ENCODE measurements around the gene ZNF208.
"Not testable (repeated sequence)": the region's sequence is repeated elsewhere in the genome, so short reads cannot be mapped to it uniquely, and the experiment has no call there.

ZNF208 gene

DNA sequence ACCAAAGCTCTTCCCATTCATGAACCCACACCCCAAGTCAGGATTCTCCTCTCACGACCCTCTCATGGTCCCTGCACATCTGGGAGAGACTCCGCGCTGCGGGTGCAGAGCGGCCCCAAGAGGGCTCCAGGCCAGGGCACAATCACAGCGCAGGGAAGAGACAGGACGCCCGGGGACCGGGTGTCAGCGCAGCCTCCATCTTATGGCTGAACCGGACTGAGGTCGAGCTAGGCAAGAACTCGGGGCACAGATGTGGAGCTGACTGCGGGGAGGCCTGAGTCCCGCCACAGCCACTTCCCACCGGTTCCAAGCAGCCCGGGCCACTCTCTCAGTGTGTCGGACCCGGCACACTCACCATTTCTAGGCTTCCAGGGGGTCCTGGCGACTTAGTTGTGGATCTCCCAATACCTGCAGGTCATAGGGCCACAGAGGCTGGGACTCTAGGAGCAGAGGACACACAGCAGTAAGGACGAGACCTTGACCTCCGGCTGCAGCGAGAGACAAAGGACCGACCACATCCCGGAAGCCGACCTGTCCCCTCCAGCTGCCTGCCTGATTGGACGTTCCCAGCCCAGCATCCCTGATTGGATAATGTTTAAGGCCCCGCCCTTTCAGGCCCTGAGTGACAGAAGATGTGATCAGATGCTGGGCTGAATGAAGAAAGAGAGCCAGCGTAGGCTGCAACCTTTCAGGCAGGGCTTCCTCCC is at the start of gene ZNF208:
Gene ZNF208, minus strand, starts transcription at position 507 of the 707 bp plus-strand sequence. Its CDS starts 149 bp downstream, at position 358.
- not testable (repeated sequence) for FAIRE-seq; DNase-seq (ENCODE audit: insufficient read length, low spot score)

DNA sequence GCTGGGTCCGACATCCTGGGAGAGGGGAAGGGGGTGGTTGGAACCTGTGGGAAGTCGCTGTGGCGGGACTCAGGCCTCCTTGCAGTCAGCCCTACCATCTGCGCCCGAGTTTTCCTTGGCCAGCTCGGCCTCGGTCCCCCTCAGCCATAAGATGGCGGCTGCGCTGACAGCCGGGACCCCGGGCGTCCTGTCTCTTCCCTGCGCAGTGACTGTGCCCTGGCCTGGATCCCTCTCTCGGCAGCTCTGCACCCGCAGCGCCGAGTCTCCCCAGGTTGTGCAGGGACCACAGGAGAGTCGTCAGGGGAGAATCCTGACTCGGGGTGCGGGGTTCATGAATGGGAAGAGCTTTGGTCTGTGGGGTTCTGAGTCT is 41.9 kb upstream of the ZNF208 start:
- FAIRE-seq (no peak), DNase-seq (ENCODE audit: insufficient read length, low spot score) (no peak)

DNA sequence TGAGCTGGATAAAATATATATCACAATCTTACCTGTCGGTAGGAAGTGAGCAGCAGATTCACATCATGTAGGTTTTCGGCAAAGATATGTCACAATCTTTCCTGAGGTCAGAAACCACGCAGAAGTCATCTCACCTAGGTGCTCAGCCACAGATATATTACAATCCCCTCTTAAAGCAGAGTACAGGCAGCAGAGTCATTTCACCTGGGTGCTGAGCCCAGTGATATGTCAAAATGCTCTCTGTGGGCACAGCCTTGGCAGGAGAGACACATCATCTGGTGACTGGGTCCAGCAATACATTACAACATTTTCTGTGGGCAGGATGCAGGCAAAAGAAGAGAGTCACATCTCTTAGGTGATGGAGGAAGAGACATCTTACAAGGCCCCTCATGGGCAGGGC is 30.4 kb upstream of the ZNF208 start:
- not testable (repeated sequence) for FAIRE-seq; DNase-seq (ENCODE audit: insufficient read length, low spot score)

DNA sequence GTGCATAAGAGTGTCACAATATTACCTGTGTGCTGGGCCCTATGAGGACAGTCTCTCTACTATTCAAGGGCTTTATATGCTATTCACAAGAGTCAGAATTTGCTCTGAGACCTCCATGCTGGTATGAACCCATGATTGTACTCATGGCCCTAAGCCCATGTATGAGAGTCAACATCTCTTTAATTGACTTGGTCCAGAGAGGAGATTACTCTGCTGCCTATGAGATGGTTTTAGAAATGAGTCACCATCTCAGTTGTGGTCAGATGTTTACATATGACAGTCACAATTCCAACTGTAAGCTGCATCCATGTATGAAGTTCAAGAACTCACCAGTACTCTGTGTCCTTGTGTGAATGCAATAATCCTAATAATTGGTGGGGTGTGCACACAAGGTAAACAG is 19.9 kb upstream of the ZNF208 start:
- FAIRE-seq (no peak), DNase-seq (ENCODE audit: insufficient read length, low spot score) (no peak)

DNA sequence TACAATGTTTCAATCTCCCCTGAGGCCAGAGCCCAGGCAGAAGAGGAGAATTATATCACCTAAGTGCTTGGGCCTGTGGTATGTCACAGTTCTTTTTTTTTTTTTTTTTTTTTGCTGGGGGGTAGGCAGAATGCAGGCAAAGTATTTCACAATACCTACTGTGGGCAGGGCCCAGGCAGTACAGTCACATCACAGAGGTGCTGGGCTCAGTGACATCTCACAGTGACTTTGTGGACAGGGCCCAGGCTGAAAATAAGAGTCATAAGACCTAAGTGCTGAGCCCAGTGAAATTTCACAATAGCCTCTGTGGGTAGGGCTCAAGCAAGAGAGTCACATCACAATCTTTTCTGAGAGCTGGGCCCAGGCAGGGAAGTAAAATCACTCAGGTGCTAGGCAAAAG is 15.9 kb upstream of the ZNF208 start:
- FAIRE-seq (no peak), DNase-seq (ENCODE audit: insufficient read length, low spot score) (no peak)

DNA sequence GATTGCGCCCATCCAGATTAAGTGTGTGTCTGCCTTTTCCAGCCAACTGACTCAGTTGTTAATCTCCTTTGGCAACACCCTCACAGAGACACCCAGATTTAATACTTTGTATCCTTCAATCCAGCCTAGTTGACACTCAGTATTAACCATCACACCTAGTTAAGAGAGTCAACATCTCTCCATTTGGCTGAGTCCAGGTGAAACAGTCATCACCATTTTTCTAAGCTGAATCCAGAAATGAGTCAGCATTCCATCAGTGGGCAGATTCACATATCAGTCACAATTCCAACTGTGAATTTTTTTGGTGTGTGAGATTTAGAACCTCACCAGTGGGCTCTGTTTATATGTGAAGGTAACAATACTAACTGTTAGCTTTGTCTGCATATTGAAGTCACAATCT is 14.8 kb upstream of the ZNF208 start:
- DNase-seq (ENCODE audit: insufficient read length, low spot score); FAIRE-seq: not testable (repeated sequence)

- FAIRE-seq (no peak), DNase-seq (ENCODE audit: insufficient read length, low spot score) (no peak)
These were observed 40.3 kb downstream of the ZNF208 start for GRCh38 chr19:21970466-21970865.

GRCh38 chr19:21947775-21948174 is 63.0 kb downstream of the ZNF208 start:
- FAIRE-seq = no peak
- DNase-seq (ENCODE audit: insufficient read length, low spot score) = no peak

DNA sequence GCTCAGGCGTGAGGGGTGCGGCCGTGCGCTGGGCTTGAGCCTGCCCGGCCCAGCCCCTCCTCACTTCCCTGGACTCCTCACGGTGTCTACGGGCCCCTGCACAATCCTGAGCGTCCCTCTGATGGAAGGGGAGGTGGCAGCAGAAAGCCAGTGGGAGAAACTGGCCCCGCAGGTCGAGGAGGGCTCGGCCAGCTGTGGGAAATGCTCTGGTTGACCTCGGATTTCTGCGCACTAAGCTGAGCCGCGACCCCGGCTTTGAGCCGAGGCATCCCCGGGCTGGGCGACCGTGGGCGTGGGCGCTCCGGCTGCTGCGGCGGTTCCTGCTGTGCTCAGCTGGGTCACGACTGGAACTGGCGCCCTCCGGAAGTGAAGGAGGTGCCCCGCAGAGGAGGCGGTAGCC is 70.1 kb downstream of the ZNF208 start:
- no peak for FAIRE-seq
- DNase-seq (ENCODE audit: insufficient read length, low spot score) = no peak

DNA sequence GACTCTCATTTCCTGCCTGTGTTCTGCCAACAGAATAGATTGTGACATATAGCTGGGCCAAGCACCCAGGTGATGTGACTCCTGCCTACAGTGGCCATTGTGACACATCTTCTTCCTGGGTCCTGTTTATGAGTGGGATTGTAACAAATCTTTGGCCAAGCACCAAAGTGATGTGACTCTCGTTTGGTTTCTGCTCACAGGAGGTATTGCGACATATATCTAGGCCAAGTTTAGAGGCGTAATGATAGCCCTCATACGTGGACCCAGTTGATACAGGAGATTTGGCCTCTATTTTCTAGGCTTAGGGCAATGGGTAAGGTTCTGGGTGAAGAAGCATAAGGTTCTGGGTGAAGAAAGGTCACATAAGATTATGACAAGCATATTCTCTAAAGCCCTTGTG is 76.2 kb downstream of the ZNF208 start:
- no peak for FAIRE-seq
- DNase-seq (ENCODE audit: insufficient read length, low spot score) = no peak

DNA sequence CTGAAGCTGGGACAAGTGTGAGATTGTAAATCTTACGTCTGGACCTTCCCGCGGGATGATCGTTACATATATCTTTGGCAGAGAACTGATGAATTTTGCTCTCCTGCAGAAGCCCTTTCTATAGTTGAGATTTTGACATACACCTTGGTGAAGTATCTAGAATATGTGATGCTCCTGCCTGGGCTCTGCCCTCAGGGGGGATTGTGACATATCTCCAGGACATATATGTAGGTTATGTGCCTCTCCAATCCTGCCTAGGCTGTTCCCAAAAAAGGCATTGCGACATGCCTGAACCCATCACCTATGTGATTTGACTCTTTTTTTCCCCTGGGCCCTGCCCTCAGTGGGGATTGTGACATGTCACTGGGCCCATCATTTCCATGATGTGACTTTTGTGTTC is 76.6 kb downstream of the ZNF208 start:
- FAIRE-seq (no peak), DNase-seq (ENCODE audit: insufficient read length, low spot score) (no peak)

DNA sequence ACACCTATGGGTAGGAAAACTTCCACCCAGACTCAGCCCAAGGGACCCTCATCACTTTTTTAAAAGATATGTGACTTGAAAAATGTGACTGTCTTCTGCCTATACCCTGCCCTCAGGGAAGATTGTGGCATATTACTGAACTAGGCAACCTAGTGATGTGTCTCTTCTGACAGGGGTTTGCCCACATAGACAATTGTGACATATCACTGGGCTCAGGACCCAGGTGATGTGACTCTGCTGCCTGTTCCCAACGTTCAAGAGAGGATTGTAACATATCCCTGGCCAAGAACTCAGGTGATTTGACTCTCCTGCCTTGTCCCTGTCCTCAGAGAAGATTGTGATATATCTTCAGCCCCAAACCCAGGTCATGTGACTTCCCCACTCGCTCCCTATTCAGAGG is 88.5 kb downstream of the ZNF208 start:
- DNase-seq (ENCODE audit: insufficient read length, low spot score) = no peak
- no peak for FAIRE-seq

DNA sequence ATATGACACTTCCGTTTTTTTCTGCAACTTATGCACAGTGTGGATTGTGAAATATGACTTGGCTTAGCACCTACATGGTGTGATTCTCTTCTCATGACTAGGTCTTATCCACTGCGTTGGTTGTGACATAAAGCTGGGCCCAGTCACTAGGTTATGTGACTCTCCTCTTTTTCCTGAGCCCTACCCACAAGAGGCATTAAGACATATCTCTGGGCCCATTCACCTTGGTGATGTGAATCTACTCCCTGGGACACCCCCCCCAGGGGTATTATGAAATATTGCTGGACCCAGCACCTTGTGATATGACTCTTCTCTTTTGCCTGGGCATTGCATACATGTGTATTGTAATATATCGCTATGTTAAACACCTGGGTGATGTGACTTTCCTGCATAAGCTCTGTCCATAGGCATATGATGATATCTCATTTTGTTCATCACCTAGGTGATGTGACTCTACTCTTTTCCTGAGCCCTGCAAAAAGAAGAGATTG is 89.0 kb downstream of the ZNF208 start:
- DNase-seq (ENCODE audit: insufficient read length, low spot score) (no peak), FAIRE-seq (no peak)

DNA sequence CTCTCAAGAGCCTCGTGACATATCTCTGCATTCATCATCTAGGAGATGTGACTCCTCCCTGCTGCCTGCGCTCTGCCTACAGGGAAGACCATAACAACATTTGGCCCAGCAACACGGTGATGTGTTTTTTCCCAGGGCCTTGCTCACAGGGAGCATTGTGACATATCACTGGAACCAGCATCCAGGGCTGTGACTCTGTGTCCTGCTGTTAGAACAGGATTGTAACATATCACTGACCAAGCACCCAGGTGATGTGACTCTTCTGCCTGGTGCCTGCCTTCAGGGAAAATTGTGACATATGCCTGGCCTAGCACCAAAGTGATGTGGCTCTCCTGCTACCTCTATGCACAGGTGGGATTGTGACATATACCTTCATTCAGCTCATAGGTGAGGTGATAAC is 95.3 kb downstream of the ZNF208 start:
- FAIRE-seq (no peak), DNase-seq (ENCODE audit: insufficient read length, low spot score) (no peak)

GRCh38 chr19:21912654-21913053 is 98.1 kb downstream of the ZNF208 start:
- DNase-seq (ENCODE audit: insufficient read length, low spot score) (no peak), FAIRE-seq (no peak)

- DNase-seq (ENCODE audit: insufficient read length, low spot score) (no peak), FAIRE-seq (no peak)
These were observed 100.4 kb downstream of the ZNF208 start for GRCh38 chr19:21910318-21910717.

- FAIRE-seq = no peak
- no peak for DNase-seq (ENCODE audit: insufficient read length, low spot score)
These were observed 102.7 kb downstream of the ZNF208 start for GRCh38 chr19:21908066-21908465.

DNA sequence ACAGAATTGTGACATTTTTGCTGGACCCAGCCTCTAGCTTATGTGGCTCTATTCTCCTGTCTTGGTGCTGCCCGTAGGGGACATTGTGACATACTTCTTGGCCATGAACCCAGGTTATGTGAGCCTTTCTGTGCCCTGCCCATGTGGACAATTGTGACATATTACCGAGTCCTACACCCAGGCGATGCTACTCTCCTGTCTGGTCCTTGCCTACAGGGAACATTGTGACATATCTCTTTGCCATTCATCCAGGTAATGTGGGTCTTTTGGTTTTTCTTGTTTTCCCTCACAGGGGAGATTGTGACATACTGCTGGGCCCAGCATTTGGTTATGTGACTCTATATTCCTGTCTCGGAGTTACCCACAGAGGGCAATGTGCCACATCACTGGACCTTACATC is 103.2 kb downstream of the ZNF208 start:
- no peak for FAIRE-seq
- DNase-seq (ENCODE audit: insufficient read length, low spot score) = no peak

DNA sequence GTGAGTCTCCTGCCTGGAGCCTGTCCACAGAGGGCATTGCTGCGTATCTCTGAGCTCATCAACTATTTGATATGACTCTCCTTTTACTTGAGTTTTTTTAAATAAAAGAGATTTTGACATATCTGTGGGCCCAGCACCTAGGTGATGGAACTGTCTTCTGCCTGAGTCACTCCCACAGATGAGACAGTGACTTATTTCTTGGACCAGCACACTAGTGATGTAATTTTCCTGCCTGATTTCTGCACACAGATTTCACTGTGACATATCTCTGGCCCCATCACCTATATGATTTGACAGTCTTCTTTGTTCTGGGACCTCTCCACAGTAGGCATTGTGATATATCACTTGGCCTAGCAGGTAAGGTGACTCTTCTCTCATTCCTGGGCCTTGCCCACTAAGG is 108.2 kb downstream of the ZNF208 start:
- FAIRE-seq (no peak), DNase-seq (ENCODE audit: insufficient read length, low spot score) (no peak)

DNA sequence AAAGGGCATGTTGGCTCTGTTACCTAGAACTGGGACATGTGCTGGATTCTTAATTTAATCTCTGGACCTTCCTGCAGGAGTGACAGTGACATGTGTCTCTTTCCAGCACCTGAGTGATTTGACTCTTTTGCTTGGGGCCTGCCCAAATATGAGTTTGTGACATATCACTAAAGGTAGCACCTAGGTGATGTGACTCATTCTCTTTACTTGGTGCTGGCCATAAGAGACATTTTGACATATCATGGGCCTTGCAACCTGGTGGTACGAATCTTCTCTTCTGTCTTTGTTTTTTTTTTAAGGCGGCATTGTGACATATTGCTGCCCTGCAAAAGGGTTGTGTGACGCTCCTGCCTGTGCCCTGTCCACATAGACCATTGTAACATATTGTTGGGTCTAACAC is 108.9 kb downstream of the ZNF208 start:
- no peak for DNase-seq (ENCODE audit: insufficient read length, low spot score)
- no peak for FAIRE-seq

GRCh38 chr19:21900401-21900800 is 110.3 kb downstream of the ZNF208 start:
- no peak for FAIRE-seq
- DNase-seq (ENCODE audit: insufficient read length, low spot score) = no peak

GRCh38 chr19:21891086-21891485 is 119.7 kb downstream of the ZNF208 start:
- FAIRE-seq (no peak), DNase-seq (ENCODE audit: insufficient read length, low spot score) (no peak)

DNA sequence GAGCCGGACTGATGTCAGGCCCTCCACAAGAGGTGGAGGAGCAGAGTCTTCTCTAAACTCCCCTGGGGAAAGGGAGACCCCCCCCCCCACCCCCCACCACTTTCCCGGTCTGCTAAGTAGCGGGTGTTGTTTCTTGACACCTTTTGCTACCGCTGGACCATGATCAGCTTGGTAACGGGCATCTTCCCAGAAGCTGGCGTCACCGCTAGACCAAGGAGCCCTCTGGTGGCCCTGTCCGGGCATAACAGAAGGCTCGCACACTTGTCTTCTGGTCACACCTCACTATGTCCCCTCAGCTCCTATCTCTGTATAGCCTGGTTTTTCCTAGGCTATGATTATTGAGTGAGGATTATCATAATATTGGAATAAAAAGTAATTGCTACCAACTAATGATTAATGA is 120.7 kb downstream of the ZNF208 start:
- DNase-seq (ENCODE audit: insufficient read length, low spot score); FAIRE-seq: not testable (repeated sequence)
